ENCODE results near the gene KCNIP4.

The KCNIP4 gene

GRCh38 chr4:20944961-20945360 is 1003.6 kb downstream of the KCNIP4 start:
- POLR2A ChIA-PET (ENCODE audit: low non-redundant PET): no interaction called here
- no peak for TF ChIP-seq CTCF (conservative IDR thresholded peaks at IDR 0.05; ENCODE audit: low read depth)
- CTCF ChIA-PET: interaction anchor here (0.8 kb wide), 1 partner anchor 1214 kb away, joined by 3 read pairs; no protein-coding TSS in a partner anchor
- no peak overlapping the region for H3K27ac ChIP-seq
- no peak for DNase-seq (ENCODE audit: low spot score)

GRCh38 chr4:20944451-20944850 is 1004.1 kb downstream of the KCNIP4 start:
- TF ChIP-seq CTCF (conservative IDR thresholded peaks at IDR 0.05; ENCODE audit: low read depth): no peak
- CTCF ChIA-PET: no interaction called here
- DNase-seq (ENCODE audit: low spot score): no peak
- POLR2A ChIA-PET (ENCODE audit: low non-redundant PET): no interaction called here
- no peak overlapping the region for H3K27ac ChIP-seq

- ChIA-PET CTCF (no interaction called here), POLR2A (ENCODE audit: low non-redundant PET) (no interaction called here)
- no peak for TF ChIP-seq CTCF (conservative IDR thresholded peaks at IDR 0.05; ENCODE audit: low read depth)
- H3K27ac ChIP-seq: no peak overlapping the region
- DNase-seq (ENCODE audit: low spot score): no peak
Measured at GRCh38 chr4:20938204-20938603, 1010.4 kb downstream of the KCNIP4 start.

GRCh38 chr4:20926529-20926928 is 1022.0 kb downstream of the KCNIP4 start:
- ChIA-PET POLR2A (ENCODE audit: low non-redundant PET) (no interaction called here), CTCF (interaction anchor here (0.7 kb wide), 1 partner anchor 655 kb away, joined by 3 read pairs; no protein-coding TSS in a partner anchor)
- no peak overlapping the region for H3K27ac ChIP-seq
- no peak for TF ChIP-seq CTCF (conservative IDR thresholded peaks at IDR 0.05; ENCODE audit: low read depth)
- DNase-seq (ENCODE audit: low spot score): no peak

GRCh38 chr4:20925176-20925575 is 1023.4 kb downstream of the KCNIP4 start:
- ChIA-PET POLR2A (ENCODE audit: low non-redundant PET) (no interaction called here), CTCF (no interaction called here)
- no peak for TF ChIP-seq CTCF (conservative IDR thresholded peaks at IDR 0.05; ENCODE audit: low read depth)
- no peak for DNase-seq (ENCODE audit: low spot score)
- H3K27ac ChIP-seq: no peak overlapping the region

- ChIA-PET CTCF (no interaction called here), POLR2A (ENCODE audit: low non-redundant PET) (no interaction called here)
- no peak for DNase-seq (ENCODE audit: low spot score)
- no peak for TF ChIP-seq CTCF (conservative IDR thresholded peaks at IDR 0.05; ENCODE audit: low read depth)
- no peak overlapping the region for H3K27ac ChIP-seq
Measured at GRCh38 chr4:20922962-20923361, 1025.6 kb downstream of the KCNIP4 start.

- no peak overlapping the region for H3K27ac ChIP-seq
- no peak for TF ChIP-seq CTCF (conservative IDR thresholded peaks at IDR 0.05; ENCODE audit: low read depth)
- no peak for DNase-seq (ENCODE audit: low spot score)
- ChIA-PET POLR2A (ENCODE audit: low non-redundant PET) (no interaction called here), CTCF (interaction anchor here (1.0 kb wide), 1 partner anchor 51 kb away, joined by 3 read pairs; no protein-coding TSS in a partner anchor)
Measured at GRCh38 chr4:20916106-20916505, 1032.5 kb downstream of the KCNIP4 start.
